Measurements from ENCODE around the gene SKAP1. TPM values are rescaled to one million over a fixed set of nuclear protein-coding genes. Genes with fewer than 3 reads are reported as not detected.
A peak's percentile ranks its signal among the peaks of the same experiment; 100 is the strongest.

Gene SKAP1
- total and polyA plus RNA-seq, 4 donors = 4.4 to 36.1 (median 24.7) TPM

DNA sequence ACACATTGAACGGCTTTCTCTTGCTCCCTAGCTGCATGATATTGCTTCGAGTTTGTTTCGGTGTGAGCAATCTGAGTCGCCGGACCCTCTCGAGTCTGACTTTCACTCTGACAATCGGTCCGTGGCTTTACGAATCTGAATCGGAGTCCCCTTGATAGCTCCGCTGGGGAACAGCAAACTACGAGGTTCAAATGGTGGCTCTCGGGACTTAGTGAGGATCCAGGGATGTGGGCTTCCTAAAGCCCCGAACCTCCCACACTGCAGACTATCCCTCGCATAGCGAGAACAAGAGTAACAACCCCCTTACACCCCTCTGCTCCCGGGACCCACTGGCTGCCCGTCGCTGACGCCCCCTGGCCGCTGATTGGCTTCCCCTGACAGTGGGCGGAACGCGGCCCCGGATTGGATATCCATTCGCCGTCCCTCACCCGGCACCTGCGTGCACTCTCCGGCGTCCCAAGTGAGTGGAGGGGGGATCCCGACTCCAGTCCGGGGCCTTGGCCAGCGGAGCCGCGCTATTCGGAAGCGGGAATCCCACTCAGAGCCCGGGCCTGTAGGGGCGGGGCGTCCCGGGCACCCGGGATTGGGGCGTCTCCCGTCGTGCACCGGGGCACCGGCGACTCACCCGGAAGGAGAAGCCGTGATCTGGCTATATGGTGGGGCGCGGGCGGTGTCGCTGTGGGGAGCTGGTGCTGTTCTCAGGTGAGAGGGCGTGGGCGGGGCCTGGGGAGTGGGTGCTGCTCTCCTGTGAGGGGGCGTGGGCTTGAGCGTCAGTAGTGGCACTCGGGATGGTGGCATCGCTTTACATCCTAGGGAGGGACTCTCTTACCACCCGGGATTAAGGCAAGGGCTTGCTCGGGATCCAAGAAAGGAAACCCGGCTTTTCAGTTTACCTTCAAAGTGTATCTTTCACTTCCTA, 322.6 kb downstream of the SKAP1 start, which contains the start of gene SNX11:
SNX11 (plus strand) TSS at position 630 of the 919 bp plus-strand sequence. CDS start 4,278 bp downstream, outside the sequence.
- peaks cover 16% of the 10 kb centered on the region for H3K4me1 ChIP-seq (ENCODE audit: control insufficient read depth, insufficient read depth, low read length)
- peak within 1 kb of the TSS; percentile 97 for H3K4me3 ChIP-seq (ENCODE audit: low read depth, low read length)
- no peaks in the 10 kb centered on the region for H3K36me3 ChIP-seq (ENCODE audit: control insufficient read depth, insufficient read depth, low read length)
- peak in 4 of 6 donors; percentile 83 to 97 (median 90) for DNase-seq (ENCODE audit: low read depth in 4 of 6, low spot score in 6 of 6)
- 0% methylated on average over 61 of the region's 64 CpGs for WGBS (ENCODE audit: insufficient coverage)
- H3K27ac ChIP-seq (ENCODE audit: low read depth, low read length) = peak within 1 kb of the TSS; percentile 94
- no peaks in the 10 kb centered on the region for H3K27me3 ChIP-seq (ENCODE audit: control insufficient read depth, insufficient read depth, low read length)
- H3K9me3 ChIP-seq (ENCODE audit: control insufficient read depth, insufficient read depth, low read length) = no peaks in the 10 kb centered on the region

DNA sequence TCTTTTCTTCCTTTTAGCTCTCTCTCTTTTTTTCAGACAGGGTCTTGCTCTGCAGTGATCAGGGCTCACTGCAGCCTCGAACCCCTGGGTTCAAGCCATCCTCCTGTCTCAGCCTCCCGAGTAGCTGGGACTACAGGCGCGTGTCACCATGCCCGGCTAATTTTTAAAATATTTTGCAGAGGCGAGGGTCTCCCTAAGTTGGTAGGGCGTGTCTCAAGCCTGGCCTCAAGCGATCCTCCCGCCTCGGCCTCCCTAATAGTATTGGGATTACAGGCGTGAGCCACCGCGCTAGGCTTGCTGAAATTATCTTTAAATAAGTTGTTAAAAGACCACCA, 323.2 kb downstream of the SKAP1 start:
- Histone ChIP-seq H3K4me3 (ENCODE audit: low read depth, low read length) (peak overlapping the region; percentile 97), H3K27ac (ENCODE audit: low read depth, low read length) (peak overlapping the region; percentile 94), H3K9me3 (ENCODE audit: control insufficient read depth, insufficient read depth, low read length) (no peaks in the 10 kb centered on the region), H3K4me1 (ENCODE audit: control insufficient read depth, insufficient read depth, low read length) (peaks cover 19% of the 10 kb centered on the region), H3K27me3 (ENCODE audit: control insufficient read depth, insufficient read depth, low read length) (no peaks in the 10 kb centered on the region), H3K36me3 (ENCODE audit: control insufficient read depth, insufficient read depth, low read length) (no peaks in the 10 kb centered on the region)
- DNase-seq (ENCODE audit: low read depth in 4 of 6, low spot score in 6 of 6) = no peak
- WGBS (ENCODE audit: insufficient coverage) = 61% methylated on average over 7 of the region's 13 CpGs

- Histone ChIP-seq H3K27ac (ENCODE audit: low read depth, low read length) (no peak overlapping the region), H3K27me3 (ENCODE audit: control insufficient read depth, insufficient read depth, low read length) (no peaks in the 10 kb centered on the region), H3K9me3 (ENCODE audit: control insufficient read depth, insufficient read depth, low read length) (no peaks in the 10 kb centered on the region), H3K4me1 (ENCODE audit: control insufficient read depth, insufficient read depth, low read length) (peaks cover 25% of the 10 kb centered on the region), H3K4me3 (ENCODE audit: low read depth, low read length) (no peak overlapping the region), H3K36me3 (ENCODE audit: control insufficient read depth, insufficient read depth, low read length) (no peaks in the 10 kb centered on the region)
- 90% methylated on average over 5 of the region's 7 CpGs for WGBS (ENCODE audit: insufficient coverage)
- no peak for DNase-seq (ENCODE audit: low read depth in 4 of 6, low spot score in 6 of 6)
These were observed 325.6 kb downstream of the SKAP1 start for GRCh38 chr17:48104440-48104839.

GRCh38 chr17:48102798-48103715, 327.0 kb downstream of the SKAP1 start:
- H3K4me1 ChIP-seq (ENCODE audit: control insufficient read depth, insufficient read depth, low read length) = peaks cover 22% of the 10 kb centered on the region
- H3K27ac ChIP-seq (ENCODE audit: low read depth, low read length) = no peak overlapping the region
- H3K9me3 ChIP-seq (ENCODE audit: control insufficient read depth, insufficient read depth, low read length) = no peaks in the 10 kb centered on the region
- no peaks in the 10 kb centered on the region for H3K36me3 ChIP-seq (ENCODE audit: control insufficient read depth, insufficient read depth, low read length)
- no peaks in the 10 kb centered on the region for H3K27me3 ChIP-seq (ENCODE audit: control insufficient read depth, insufficient read depth, low read length)
- no peak for DNase-seq (ENCODE audit: low read depth in 4 of 6, low spot score in 6 of 6)
- H3K4me3 ChIP-seq (ENCODE audit: low read depth, low read length) = no peak overlapping the region
- 67% methylated on average over 9 of the region's 14 CpGs for WGBS (ENCODE audit: insufficient coverage)

DNA sequence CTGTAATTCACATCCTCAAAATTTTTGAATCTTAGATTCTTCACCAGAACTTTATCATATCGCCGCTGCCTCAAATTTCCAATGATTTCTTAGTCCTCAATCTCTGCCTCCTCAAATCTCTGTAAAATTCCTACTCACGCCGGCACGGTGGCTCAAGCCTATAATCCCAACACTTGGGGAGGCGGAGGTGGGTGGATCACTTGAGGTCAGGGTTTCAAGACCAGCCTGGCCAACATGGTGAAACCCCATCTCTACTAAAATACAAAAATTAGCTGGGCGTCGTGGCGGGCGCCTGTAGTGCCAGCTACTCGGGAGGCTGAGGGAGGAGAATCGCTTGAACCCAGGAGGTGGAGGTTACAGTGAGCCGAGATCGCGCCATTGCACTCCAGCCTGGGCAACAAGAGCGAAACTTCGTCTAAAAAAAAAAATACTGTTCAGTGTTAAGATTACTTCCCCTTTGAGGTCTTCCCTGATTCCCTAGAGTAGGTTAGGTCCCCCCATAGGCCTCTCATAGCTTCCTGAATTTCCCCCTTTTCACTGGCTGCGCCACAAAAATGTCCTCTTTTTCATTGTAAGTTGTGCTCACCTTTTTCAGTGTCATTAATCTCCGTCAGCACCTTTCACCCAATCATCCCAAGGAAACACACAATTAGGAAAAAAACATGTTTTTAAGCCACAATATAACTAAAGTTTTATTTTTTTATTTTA, 327.8 kb downstream of the SKAP1 start:
- peak overlapping the region; percentile 80 for H3K4me3 ChIP-seq (ENCODE audit: low read depth, low read length)
- H3K9me3 ChIP-seq (ENCODE audit: control insufficient read depth, insufficient read depth, low read length) = no peaks in the 10 kb centered on the region
- WGBS (ENCODE audit: insufficient coverage) = 77% methylated on average over 4 of the region's 19 CpGs
- no peak for DNase-seq (ENCODE audit: low read depth in 4 of 6, low spot score in 6 of 6)
- H3K27me3 ChIP-seq (ENCODE audit: control insufficient read depth, insufficient read depth, low read length) = no peaks in the 10 kb centered on the region
- no peak overlapping the region for H3K27ac ChIP-seq (ENCODE audit: low read depth, low read length)
- H3K36me3 ChIP-seq (ENCODE audit: control insufficient read depth, insufficient read depth, low read length) = peaks cover 3% of the 10 kb centered on the region
- peaks cover 22% of the 10 kb centered on the region for H3K4me1 ChIP-seq (ENCODE audit: control insufficient read depth, insufficient read depth, low read length)

DNA sequence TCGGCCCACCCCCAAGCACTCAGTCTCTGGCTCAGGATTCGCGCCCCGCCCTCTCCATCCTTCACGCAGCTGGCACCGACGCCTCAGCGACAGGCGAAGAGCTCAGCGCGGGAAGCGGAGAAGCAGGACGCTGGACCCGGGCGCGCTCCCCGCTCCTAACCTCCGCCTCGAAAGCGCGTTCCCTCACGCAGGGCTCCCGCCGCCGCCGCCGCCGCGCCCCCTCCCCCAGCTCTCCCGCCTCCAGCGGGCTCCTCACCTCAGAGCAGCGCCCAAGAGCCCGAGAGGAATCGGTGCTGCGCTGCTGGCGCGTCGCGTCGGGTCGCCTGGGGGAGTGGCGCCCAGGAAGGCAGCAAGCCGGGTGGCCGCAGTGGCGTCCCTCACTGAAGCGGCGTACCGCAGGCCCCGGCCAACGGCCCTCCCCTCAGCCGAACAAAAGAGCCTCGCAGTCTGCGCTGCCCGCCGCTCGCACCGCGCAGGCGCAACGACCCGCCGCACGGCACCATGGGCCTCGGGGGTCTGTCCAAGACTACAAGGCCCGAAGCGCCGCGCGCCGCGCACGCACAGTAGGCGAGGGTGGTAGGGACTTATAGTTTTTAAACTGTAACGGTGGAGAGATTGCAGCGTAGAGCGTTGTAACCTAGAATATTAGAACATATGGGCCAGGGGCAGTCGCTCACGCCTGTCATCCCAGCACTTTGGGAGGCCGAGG, 328.8 kb downstream of the SKAP1 start, which contains the start of gene CBX1:
CBX1 (minus strand) TSS at position 467 of the 709 bp plus-strand sequence. CDS start 24,474 bp downstream, outside the sequence.
- DNase-seq (ENCODE audit: low read depth in 4 of 6, low spot score in 6 of 6) = peak; percentile 87 to 99 (median 94)
- Histone ChIP-seq H3K36me3 (ENCODE audit: control insufficient read depth, insufficient read depth, low read length) (peaks cover 12% of the 10 kb centered on the region), H3K4me1 (ENCODE audit: control insufficient read depth, insufficient read depth, low read length) (peaks cover 14% of the 10 kb centered on the region), H3K9me3 (ENCODE audit: control insufficient read depth, insufficient read depth, low read length) (no peaks in the 10 kb centered on the region), H3K4me3 (ENCODE audit: low read depth, low read length) (peak within 1 kb of the TSS; percentile 80), H3K27ac (ENCODE audit: low read depth, low read length) (peak within 1 kb of the TSS; percentile 93), H3K27me3 (ENCODE audit: control insufficient read depth, insufficient read depth, low read length) (no peaks in the 10 kb centered on the region)
- WGBS (ENCODE audit: insufficient coverage) = under 1% methylated on average over 78 of the region's 79 CpGs

DNA sequence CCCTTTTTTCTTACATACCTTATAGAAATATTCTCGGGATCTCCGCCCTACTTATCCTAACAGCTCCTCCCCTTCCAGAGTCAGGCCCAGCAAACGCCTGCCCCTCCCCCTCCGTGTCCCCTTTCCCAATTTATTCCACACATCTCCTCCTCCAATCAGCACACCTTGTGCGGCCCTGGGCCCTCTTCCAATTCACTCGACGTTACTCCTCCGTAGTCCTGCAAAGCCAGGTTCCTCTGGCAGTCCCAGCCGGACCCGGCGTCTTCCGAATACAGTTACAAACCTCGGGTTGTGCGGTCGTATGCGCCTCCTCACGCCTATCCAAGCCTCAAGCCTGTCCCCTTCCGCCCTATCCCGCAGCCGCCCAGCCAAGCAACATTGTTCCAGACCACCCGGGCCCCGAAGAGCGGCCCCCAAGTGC, 329.4 kb downstream of the SKAP1 start:
- peak overlapping the region; percentile 93 for H3K27ac ChIP-seq (ENCODE audit: low read depth, low read length)
- no peaks in the 10 kb centered on the region for H3K9me3 ChIP-seq (ENCODE audit: control insufficient read depth, insufficient read depth, low read length)
- peak overlapping the region; percentile 80 for H3K4me3 ChIP-seq (ENCODE audit: low read depth, low read length)
- H3K27me3 ChIP-seq (ENCODE audit: control insufficient read depth, insufficient read depth, low read length) = no peaks in the 10 kb centered on the region
- H3K36me3 ChIP-seq (ENCODE audit: control insufficient read depth, insufficient read depth, low read length) = peaks cover 12% of the 10 kb centered on the region
- 0% methylated on average over 23 of the region's 23 CpGs for WGBS (ENCODE audit: insufficient coverage)
- H3K4me1 ChIP-seq (ENCODE audit: control insufficient read depth, insufficient read depth, low read length) = peaks cover 14% of the 10 kb centered on the region
- peak in 3 of 6 donors; percentile 39 to 86 (median 80) for DNase-seq (ENCODE audit: low read depth in 4 of 6, low spot score in 6 of 6)

DNA sequence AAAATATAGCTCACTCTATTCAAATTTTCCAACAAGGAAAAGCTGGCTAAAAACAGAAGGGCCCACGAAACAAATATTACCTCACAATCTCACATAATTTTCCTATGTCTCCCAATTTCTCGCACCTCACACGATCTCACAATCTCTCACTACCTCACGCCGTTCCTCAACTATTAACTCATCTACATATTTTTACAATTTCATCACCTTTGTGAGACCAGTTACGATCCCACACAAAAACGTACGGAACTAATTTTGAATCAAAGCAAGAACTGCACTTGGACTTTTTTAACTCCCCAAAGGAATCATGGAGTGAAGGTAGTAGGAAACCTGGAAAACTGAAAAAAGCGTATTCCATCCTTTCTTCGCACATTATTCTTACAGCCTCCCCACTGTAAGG, 329.9 kb downstream of the SKAP1 start:
- Histone ChIP-seq H3K36me3 (ENCODE audit: control insufficient read depth, insufficient read depth, low read length) (peaks cover 14% of the 10 kb centered on the region), H3K27me3 (ENCODE audit: control insufficient read depth, insufficient read depth, low read length) (no peaks in the 10 kb centered on the region), H3K4me3 (ENCODE audit: low read depth, low read length) (peak overlapping the region; percentile 80), H3K27ac (ENCODE audit: low read depth, low read length) (peak overlapping the region; percentile 93), H3K4me1 (ENCODE audit: control insufficient read depth, insufficient read depth, low read length) (peaks cover 14% of the 10 kb centered on the region), H3K9me3 (ENCODE audit: control insufficient read depth, insufficient read depth, low read length) (no peaks in the 10 kb centered on the region)
- 26% methylated on average over 5 of the region's 10 CpGs for WGBS (ENCODE audit: insufficient coverage)
- DNase-seq (ENCODE audit: low read depth in 4 of 6, low spot score in 6 of 6) = no peak
